HG02885 (cell line): ENCODE measurements around the gene CCDC92B.

ENCODE experiments used
- ATAC-seq: cut with Tn5 transposase; IDR thresholded peaks from one replicate; pipeline ENCODE4 v1.9.1; 2021; ENCODE audit warnings: mild to moderate bottlenecking; ENCODE audit not compliant: unreplicated experiment, poor library complexity

Gene CCDC92B

DNA sequence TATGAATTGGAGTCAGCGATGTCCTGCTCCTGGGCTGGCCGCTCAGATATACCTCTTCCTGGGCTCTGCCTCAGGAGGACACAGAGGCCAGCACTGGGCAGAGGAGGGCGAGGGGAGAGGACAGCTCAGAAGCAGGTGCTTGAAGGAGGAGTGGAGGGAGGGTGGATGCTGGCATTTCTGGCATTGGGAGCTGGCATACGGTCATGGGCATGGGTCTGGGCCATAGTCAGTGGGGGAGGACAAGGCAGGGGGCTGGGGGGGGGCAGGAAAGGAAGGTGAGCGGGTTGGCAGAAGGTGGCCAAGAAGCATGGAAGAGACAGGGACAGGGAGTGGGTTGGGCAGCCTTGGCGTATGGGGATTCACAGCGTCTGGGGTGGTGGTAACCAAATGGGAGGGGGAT is 30.1 kb upstream of the CCDC92B start:
- ATAC-seq, result no peak

- ATAC-seq, result no peak
Observed at GRCh38 chr17:2778489-2778888, 29.0 kb upstream of the CCDC92B start.

- no peak for ATAC-seq
Observed at GRCh38 chr17:2777242-2777867, 27.9 kb upstream of the CCDC92B start.

DNA sequence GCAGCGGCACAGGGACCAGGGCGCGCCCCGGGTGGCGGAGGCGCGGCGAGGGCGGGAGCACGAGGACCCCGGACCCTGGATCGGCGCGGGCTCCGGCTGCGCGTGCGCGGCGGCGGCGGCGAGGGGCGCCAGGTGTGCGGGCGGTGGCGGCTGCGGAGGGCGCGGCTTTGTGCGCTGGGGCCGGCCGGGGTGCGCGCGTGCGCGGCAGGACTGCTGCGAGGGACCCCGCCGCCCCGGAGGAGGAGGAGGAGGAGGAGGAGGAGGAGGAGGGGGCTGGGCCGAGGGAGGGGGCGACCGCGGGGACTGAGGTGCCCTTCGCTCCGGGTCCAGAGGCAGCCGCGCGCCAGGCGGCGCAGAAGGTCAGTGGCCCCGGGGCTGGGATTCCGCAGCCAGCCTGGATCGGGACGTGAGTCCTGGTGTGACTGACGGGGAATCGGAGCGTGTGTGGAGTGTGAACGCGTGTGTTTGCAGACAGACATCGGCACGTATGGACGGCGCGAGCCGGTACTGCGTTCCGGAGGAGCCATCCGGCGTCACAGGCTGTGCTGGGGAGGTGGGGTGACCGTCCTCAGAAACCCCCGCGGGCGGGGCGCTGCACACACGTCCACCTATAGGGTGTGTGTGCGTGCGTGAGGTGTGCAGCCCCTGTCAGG is 27.3 kb upstream of the CCDC92B start:
- ATAC-seq, result no peak

DNA sequence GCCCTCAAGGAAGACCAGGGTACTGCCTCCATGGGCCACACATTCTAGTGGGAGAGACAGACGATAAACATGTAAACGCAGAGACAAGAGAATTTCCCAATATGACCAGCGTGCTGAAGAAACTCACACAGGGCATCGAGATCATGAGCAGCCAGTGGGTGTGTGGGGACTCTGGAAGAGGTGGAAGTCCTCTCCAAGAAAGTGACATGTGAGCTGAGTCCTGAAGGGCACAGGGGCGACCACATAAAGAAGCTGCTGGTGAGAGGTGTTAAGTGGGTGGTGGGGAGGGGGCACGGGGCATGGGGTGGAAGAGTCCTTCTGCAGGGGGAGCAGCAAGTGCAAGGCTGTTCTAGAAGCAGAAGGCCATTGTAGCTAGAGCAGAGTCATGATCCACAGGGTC is 25.8 kb upstream of the CCDC92B start:
- no peak for ATAC-seq

DNA sequence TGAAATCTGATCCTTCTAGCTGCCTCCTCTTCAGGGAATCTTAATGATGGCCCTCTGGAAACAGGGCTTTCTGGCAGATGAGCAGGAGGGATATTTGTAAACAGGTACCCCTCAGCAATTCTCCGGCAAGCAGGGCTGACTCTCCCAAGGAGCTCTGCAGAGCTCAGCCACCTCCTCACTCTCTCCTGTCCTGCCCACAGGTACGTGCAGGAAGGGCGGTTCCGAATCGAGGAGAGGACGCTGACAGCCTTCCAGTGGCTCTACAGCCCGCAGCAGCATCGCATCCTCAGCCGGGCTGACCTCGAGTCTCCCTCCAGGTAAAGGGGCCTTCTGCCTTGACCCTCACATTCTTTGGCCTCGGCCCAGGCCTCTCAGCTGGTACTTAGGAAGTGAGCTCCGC is 20.7 kb upstream of the CCDC92B start:
- ATAC-seq, result no peak

DNA sequence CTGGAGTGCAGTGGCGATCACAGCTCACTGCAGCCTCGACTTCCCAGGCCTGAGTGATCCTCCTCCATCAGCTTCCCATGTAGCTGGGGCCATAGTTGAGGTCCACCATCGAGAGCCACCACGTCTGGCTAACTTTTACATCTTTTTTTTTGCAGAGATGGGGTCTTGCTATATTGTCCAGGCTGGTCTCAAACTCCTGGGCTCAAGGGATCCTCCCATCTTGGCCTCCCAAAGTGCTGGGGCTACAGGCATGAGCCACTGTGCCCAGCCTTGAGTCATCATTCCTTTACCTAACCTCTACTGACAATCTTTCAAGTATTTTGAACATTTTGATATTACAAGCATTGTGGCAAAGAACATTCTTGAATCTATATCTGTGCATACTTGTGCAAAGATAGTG is 9.4 kb upstream of the CCDC92B start:
- no peak for ATAC-seq

DNA sequence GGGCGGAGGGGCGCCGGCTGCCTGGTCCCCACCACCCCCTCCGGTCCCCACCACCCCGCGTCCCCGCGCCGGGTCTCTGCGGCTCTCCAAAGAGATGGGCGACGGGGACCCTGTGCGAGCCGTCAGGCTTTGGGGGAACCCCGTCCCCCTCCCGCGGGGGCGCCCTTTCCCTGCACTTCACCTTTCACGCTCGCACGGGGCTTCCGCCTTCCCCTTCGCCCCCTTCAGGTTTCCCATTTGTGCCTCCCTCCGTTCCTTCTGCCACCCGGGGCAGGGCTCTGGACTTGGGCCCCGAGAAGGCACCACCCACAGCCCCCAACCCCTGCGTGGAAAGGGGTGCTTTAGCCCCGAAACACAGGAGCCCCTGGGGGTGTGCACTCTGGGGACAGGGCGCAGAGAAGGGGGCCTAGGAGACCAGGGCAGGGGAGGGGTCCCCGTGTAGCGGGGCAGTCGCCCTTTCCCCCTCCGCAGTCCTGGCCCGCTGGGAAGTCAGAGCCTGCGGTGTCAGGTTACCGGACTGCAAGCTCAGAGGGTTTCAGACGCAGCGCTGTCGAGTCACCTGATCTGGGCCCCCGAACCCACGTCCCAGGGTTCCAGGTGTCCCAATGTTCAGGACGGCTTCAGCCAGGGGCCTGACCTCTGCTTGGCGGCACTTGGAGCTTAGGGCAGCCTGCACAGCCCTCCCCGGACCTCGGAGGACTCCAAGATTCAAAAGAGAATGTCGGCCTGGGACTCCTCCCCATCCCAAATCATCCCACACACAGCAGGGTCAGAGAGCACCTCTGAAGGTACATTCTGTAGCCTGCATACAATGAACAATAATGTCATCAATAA is 6.7 kb upstream of the CCDC92B start:
- ATAC-seq, result no peak

GRCh38 chr17:2751491-2751890 is 2.0 kb upstream of the CCDC92B start:
- ATAC-seq, result no peak

- no peak for ATAC-seq
Observed at GRCh38 chr17:2750721-2751120, 1.3 kb upstream of the CCDC92B start.

DNA sequence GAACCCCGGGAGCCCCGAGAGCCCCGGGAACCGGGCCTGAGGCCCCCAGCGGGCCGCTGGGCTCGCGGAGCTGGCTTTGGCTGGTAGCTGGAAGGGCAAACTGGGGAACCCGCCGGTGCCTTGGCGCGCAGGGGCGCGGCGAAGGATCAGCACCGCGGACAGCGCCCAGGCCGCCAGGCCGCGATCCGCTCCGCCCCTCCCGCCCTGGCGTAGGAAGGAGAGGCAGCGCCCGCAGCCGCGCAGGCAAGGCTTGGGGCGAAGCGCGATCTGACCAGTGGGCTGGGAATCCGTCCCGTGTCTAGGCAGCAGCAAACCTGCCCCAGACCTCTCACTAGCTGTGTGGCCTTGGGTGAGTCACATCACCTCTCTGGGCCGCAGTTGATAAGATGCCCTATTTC is 331 bp upstream of the CCDC92B start:
- ATAC-seq, result no peak

DNA sequence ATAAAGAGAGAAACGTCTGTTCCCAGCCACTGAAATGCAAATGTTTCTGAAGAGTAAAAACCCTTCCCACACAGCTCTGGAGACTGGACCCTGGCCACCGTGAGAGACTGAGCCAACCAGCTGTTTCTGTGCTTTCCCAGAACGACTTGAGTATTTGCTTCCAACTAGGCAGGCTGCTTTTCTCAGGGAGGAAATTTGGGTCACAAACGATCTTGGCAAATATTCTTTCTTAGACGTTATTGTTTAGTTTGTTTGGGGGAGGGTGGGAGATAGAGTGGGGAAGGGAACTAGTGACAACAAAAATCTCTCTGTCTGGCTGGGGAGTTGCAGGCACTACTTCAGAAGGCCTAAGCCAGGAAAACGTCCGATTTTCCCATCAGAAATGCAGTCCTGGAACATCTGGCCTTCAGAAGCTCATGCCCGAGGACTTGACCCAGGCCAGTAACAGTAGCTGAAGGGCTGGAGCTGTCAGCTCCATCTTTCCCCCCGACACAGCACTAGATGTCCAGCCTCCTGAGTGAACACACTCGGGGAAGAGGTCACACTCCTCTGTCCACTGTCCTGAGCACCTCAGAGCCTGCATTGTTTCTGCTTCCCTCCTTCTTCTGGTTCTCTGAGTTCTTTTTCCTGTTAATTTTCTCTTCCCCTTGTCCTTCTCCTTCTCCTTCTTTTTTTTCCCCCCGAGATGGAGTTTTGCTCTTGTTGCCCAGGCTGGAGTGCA is 4.0 kb downstream of the CCDC92B start:
- no peak for ATAC-seq

GRCh38 chr17:2737693-2738092 is 11.8 kb downstream of the CCDC92B start:
- no peak for ATAC-seq

DNA sequence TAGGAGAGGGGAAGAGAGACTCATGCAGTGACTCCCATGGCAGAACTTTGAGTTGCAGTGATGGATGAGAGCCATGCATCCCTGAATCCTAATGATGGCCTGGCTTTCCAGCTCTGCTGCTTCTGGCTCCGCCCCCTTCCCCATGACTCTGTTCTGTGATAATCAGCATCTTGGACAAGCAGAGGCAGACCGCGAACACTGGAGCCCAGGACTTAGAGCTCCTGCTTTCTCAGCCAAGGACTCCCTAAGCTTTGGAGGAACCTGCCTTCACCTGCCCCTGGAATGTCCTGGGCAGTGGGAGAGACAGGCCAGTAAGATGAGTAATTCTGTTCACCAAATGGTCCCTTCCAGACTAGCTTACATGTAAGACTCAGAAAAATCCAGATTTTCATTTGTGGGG is 12.5 kb downstream of the CCDC92B start:
- ATAC-seq, result no peak

- ATAC-seq, result no peak
Observed at GRCh38 chr17:2735896-2736295, 13.6 kb downstream of the CCDC92B start.

DNA sequence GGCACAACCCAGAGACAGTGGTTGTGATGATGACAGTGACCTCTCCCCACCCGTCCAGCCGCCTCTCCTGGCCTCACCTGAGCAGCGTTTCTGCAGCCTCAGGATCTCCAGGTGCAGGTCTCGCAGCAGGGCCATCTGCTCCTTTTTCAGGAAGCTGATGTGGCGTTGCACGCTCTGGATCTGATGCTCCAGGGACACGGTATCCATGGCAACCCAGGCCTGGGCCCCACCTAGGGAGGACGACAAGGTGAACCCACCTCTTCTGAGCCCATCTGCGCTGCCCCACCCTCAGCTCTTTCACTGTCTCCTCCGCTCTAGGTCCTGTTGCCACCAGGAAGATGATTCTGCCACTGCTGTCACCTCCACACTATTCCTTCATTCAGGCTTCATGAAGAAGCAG is 14.5 kb downstream of the CCDC92B start:
- ATAC-seq, result no peak

DNA sequence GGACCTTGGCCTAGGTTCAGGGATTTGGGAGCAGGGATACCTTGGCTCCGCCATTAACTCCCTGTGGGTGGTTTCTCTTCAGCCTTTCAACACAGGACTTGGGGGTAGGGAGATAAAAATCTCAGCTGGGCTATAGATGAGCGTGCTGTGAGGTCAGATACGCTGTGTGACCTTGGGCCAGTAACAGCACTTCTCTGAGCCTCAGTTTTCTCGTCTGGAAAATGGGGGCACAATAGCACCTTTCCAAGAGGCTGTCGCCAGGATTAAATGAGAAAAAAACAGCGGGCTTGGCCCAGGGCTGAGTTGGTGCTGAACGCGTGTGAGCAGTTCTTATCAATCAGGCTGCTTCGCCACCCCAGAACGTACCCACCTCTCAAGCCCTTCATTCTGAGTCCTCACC is 17.6 kb downstream of the CCDC92B start:
- ATAC-seq, result no peak

DNA sequence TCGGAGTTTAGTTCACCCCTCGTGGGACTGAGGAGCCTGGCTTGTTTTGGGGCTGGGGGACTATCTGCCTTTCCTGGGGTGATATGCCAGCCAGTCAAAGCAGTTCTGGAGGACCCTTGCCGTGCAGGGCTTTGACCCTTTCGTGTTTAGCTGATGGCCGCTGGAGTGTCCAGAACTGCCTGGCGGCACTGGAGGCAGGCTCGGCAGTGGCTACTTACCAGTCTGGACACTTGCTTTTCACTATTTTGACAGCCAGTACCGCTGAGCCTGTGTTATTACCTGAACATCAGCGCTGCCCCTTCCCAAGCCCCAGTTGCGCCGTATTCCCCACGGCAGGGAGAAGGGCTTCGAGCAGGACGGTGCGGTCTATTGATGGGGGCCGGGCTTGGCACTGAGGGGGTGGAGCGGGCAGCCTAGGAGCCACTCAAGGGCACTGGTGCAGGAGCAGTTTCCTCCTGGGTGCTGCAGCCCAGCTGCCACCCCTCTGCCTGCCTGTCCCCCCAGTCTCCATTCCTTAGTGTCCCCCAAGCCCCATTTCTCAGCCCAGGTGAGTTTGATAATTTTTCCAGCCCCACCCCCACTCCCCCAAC is 18.6 kb downstream of the CCDC92B start:
- no peak for ATAC-seq

DNA sequence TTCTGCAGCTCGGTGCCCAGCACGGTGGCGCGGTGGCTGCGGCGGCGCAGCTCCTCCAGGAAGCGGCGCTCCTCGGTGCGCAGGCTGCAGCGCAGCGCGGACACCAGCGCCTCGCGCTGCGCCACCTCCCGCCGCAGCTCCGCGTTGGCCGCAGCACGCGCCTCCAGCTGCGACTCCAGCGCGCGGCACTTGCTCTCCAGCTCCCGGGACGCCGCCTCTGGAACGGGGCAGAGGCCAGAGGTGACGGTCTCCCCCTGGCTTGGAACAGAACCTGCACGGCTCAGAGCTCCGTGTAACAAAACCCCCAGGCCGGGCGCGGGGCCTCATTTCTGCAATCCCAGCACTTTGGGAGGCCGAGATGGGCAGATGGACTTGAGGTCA is 24.7 kb downstream of the CCDC92B start:
- no peak for ATAC-seq

- ATAC-seq, result no peak
Observed at GRCh38 chr17:2723997-2724783, 25.3 kb downstream of the CCDC92B start.
